ENCODE results near the gene EFNB2. TPM values are rescaled to one million over a fixed set of nuclear protein-coding genes. Genes with fewer than 3 reads are reported as not detected.

The EFNB2 gene
- total RNA-seq, 4 donors from 2014 or later = 11.9 to 50.4 (median 37.4) TPM

DNA sequence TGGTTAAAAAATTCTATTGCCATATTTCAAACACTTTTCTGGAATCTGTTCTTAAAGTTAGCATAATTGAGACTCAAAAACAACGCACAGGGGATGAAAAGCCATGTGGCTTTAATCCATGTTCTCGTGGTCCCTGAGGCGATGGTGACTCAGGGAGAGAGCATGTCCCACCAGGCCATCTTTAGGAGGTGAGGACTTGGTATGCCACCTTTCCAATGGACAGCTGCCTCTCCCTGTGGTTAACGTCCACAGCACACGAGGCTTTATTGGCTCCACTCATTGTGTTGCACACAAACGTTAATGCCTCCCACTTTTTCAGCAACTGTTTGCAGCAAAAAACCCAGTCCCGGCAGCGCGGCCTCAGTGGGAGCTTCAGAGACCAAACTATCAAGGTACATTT lies 51.4 kb downstream of the EFNB2 start:
- DNase-seq (ENCODE audit: low spot score) (no peak), ATAC-seq (ENCODE audit: low FRiP score) (peak; percentile 26)
- TF ChIP-seq, protein P1, sequence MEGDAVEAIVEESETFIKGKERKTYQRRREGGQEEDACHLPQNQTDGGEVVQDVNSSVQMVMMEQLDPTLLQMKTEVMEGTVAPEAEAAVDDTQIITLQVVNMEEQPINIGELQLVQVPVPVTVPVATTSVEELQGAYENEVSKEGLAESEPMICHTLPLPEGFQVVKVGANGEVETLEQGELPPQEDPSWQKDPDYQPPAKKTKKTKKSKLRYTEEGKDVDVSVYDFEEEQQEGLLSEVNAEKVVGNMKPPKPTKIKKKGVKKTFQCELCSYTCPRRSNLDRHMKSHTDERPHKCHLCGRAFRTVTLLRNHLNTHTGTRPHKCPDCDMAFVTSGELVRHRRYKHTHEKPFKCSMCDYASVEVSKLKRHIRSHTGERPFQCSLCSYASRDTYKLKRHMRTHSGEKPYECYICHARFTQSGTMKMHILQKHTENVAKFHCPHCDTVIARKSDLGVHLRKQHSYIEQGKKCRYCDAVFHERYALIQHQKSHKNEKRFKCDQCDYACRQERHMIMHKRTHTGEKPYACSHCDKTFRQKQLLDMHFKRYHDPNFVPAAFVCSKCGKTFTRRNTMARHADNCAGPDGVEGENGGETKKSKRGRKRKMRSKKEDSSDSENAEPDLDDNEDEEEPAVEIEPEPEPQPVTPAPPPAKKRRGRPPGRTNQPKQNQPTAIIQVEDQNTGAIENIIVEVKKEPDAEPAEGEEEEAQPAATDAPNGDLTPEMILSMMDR (IDR thresholded peaks at IDR 0.05) = no peak

DNA sequence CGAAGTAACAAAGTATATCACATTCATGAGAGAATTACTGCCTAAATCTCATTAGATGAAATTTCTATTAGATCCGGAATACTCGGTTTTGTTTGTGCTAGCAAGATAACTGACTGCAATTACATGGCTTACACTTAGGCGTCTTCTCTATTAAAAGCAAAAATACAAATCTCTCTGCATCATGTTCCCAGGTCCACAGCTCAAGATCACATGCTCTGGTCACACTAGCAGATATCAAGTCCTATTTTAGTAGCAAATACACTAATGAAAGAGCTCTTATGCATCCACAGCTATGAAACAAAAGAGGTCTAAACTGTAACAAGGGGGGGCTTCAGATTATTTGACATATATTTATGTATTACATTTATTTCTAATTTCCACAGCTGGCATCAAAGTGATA lies 53.5 kb downstream of the EFNB2 start:
- no peak for DNase-seq (ENCODE audit: low spot score)
- no peak for ATAC-seq (ENCODE audit: low FRiP score)
- TF ChIP-seq, protein P1 (IDR thresholded peaks at IDR 0.05) = no peak

DNA sequence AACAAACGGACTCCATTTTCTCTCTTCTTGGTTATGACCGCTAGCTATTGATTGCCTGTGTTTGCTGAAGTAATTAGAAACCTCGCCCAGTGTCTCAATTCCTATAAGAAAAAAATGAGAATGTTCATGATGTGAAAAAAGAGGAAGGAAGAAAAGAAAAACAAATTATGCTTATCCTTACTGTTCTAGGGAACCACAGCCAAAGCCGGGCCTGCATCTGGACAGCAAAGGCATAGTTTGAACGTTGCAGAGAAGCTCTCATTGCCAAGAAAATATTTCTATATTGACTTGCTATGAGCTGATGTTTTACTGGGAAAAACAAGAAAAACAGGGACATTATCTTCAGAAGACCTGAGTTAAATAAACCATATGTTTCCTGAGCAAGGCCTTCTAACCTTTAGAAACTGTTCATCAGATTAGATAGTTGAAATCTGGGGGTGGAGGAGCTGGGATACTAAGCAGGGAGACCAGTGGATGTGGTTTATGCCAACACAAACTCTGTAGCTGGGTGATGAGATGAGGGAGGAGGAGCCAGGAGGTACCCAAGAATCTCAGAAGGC lies 55.0 kb downstream of the EFNB2 start:
- DNase-seq (ENCODE audit: low spot score) = no peak
- TF ChIP-seq, protein P1 (IDR thresholded peaks at IDR 0.05) = no peak

DNA sequence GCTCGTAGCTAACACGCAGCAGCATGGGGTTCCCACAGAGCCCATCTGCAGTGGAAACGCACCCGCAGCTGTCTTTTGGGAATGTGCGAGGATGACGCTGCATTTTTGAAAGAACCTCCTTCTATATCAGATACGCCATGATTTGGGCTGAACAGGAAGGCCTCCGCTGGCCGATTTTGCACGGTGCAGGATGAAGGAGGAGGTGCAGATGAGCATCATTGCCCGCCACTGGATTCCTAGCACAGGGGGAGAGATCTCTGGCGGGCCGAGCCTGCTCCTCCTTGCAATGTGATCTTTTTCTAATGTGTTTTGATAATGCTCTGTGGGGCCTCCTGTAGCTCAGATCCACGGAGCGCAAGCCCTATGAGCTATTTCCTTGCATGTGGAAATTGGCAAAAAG lies 55.5 kb downstream of the EFNB2 start:
- no peak for ATAC-seq (ENCODE audit: low FRiP score)
- TF ChIP-seq, protein P1 (IDR thresholded peaks at IDR 0.05) = no peak
- DNase-seq (ENCODE audit: low spot score) = no peak

More for the DNA sequence above, 55.0 kb downstream of the EFNB2 start:
- no peak for ATAC-seq (ENCODE audit: low FRiP score)

DNA sequence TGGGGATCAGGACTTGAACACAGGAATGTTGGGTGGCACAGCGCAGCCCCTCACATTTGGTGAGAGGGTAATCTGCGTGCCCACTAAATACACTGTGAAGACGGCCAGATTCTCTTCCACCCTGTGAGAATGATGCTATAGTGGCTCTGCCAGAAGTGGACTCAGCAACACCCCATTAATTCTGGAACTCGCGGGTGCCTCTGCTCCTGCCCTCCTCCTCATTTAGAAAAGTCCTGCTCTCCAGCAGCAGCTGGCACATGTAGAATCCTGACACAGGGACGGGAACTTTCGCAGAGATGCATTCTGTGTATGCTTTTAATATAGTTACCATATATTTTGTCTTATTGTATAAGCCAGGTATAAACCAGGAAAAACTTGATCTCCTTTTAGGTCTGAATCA lies 57.3 kb downstream of the EFNB2 start:
- TF ChIP-seq, protein P1 (IDR thresholded peaks at IDR 0.05) = no peak
- no peak for ATAC-seq (ENCODE audit: low FRiP score)

DNA sequence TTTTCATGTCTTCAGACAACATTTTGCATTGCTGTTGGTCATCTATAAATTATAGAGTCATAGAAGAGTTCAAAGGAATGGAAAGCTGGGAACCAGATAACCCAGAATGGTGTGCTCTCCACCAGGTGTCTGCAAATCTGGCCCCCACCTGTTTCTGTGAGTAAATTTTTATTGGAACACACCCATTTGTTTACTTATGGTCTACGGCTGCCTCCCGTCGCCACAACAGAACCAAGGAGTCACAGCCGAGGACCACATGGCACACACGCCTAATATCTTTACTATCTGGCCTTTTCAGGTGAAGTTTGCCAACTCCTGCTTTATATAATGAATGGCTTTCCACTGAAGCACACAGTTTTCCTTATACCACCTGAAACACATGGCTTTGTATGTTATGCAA lies 58.2 kb downstream of the EFNB2 start:
- TF ChIP-seq, protein P1 (IDR thresholded peaks at IDR 0.05) = no peak
- ATAC-seq (ENCODE audit: low FRiP score) = no peak
- no peak for DNase-seq (ENCODE audit: low spot score)

More for the DNA sequence above, 57.3 kb downstream of the EFNB2 start:
- DNase-seq (ENCODE audit: low spot score) = no peak

DNA sequence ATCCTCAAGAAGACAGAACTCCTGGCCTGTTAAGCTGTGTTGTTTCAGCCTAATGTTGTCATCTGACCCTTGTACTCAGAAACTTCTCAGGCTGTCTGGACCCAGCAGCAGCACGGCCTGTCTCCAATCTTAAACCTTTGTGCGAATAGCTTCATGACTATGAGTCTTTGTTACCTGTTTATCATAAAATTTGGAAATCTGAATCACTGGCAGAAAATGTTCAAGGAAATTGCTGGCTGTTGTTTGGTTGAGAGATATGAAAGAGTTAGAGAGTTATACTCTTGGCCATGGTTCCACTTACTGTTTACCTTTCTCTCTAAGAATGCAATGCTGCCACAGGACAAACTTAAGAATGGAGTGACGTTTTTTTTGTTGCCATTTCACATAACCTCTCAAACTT lies 59.6 kb downstream of the EFNB2 start:
- ATAC-seq (ENCODE audit: low FRiP score) (no peak), DNase-seq (ENCODE audit: low spot score) (no peak)
- TF ChIP-seq, protein P1 (IDR thresholded peaks at IDR 0.05) = no peak
